Common myeloid progenitor, CD34-positive (primary cell): ENCODE data around the gene TINAGL1.
"Not testable (repeated sequence)": the region's sequence is repeated elsewhere in the genome, so short reads cannot be mapped to it uniquely, and the experiment has no call there.

Experiments used
- CTCF ChIA-PET: fragments of 350-600 bp; sonication (Branson Sonifier 250); formaldehyde crosslinking; loops from one replicate; lab custom pipeline; 2021; ENCODE audit warnings: antibody characterized with exemption; lab: Charles Lee
- POLR2A ChIA-PET: fragments of 350-600 bp; sonication (Branson Sonifier 250); formaldehyde crosslinking; loops from one replicate; lab custom pipeline; 2021; ENCODE audit warnings: antibody characterized with exemption; lab: Charles Lee
- DNase-seq, 3 donors: peaks; one replicate each; pipeline versions ENCODE4 v3.0.0 to v3.0.0-alpha.2; 2013
- H3K27ac ChIP-seq, 2 experiments: 1 replicate in 1 of 2; 2 replicates in 1 of 2; pipeline ENCODE4 v1.7.0; 2013; ENCODE audit warnings: inconsistent platforms in 2 of 2, low read length in 2 of 2, mild to moderate bottlenecking in 2 of 2, low read depth in 1 of 2, moderate library complexity in 1 of 2; ENCODE audit not compliant: severe bottlenecking in 2 of 2, insufficient read depth in 1 of 2, poor library complexity in 1 of 2
- H3K27me3 ChIP-seq, 5 experiments: replicated peaks in 2 of 5; 1 replicate in 3 of 5; 2 replicates in 2 of 5; pipeline versions ENCODE4 v1.6.1 to v1.7.0; 2013; ENCODE audit warnings: low read length in 4 of 5, mild to moderate bottlenecking in 2 of 5, moderate library complexity in 2 of 5, inconsistent platforms in 1 of 5; ENCODE audit not compliant: insufficient read depth in 5 of 5, control insufficient read depth in 4 of 5
- H3K36me3 ChIP-seq, 4 experiments: 1 replicate in 2 of 4; 2 replicates in 2 of 4; pipeline versions ENCODE4 v1.6.1 to v1.7.0; 2013; ENCODE audit warnings: low read length in 3 of 4, control low read depth in 1 of 4, mild to moderate bottlenecking in 1 of 4; ENCODE audit not compliant: control insufficient read depth in 4 of 4, insufficient read depth in 4 of 4
- H3K4me1 ChIP-seq, 4 experiments: 1 replicate in 3 of 4; 2 replicates in 1 of 4; pipeline versions ENCODE4 v1.6.1 to v1.7.1; 2013; ENCODE audit warnings: low read length in 3 of 4, mild to moderate bottlenecking in 3 of 4, control low read depth in 1 of 4, inconsistent platforms in 1 of 4, moderate library complexity in 1 of 4; ENCODE audit not compliant: control insufficient read depth in 4 of 4, insufficient read depth in 4 of 4; ENCODE audit errors: control extremely low read depth in 1 of 4
- H3K4me3 ChIP-seq, 7 experiments: 1 replicate in 4 of 7; 2 replicates in 3 of 7; pipeline versions ENCODE4 v1.5.1 to v1.7.0; 2013; ENCODE audit warnings: mild to moderate bottlenecking in 7 of 7, low read length in 6 of 7, moderate library complexity in 6 of 7, inconsistent platforms in 2 of 7, low read depth in 2 of 7, control low read depth in 1 of 7; ENCODE audit not compliant: insufficient read depth in 4 of 7, control insufficient read depth in 1 of 7; ENCODE audit errors: extremely low read depth in 1 of 7
- H3K9me3 ChIP-seq, 5 experiments: 1 replicate in 4 of 5; 2 replicates in 1 of 5; pipeline versions ENCODE4 v1.6.1 to v1.7.1; 2013; ENCODE audit warnings: low read length in 4 of 5, mild to moderate bottlenecking in 2 of 5, inconsistent platforms in 1 of 5, low read depth in 1 of 5, moderate library complexity in 1 of 5; ENCODE audit not compliant: control insufficient read depth in 4 of 5, insufficient read depth in 2 of 5; ENCODE audit errors: control extremely low read depth in 1 of 5
- WGBS: methylation state at CpG from one replicate; pipeline ENCODE4 v1.1.5; 2013; ENCODE audit not compliant: insufficient coverage; 5-methylcytosine and 5-hydroxymethylcytosine counted together

The TINAGL1 gene

GRCh38 chr1:31584869-31585735, 8.8 kb downstream of the TINAGL1 start:
- WGBS, result 93% methylated on average over 25 of the region's 27 CpGs
- POLR2A ChIA-PET, result no interaction called here
- Histone ChIP-seq H3K27me3 (peaks cover 0 to 16% (median 7%) of the 10 kb centered on the region in 5 experiments), H3K36me3 (no peaks in the 10 kb centered on the region), H3K27ac (no peak overlapping the region), H3K4me3 (no peak overlapping the region), H3K9me3 (no peaks in the 10 kb centered on the region), H3K4me1 (peaks cover 0 to 21% (median 5%) of the 10 kb centered on the region in 4 experiments)
- CTCF ChIA-PET, result interaction anchor here (0.9 to 12.3 kb wide), 4 partner anchors 7 to 205 kb away, joined by 3 to 131 read pairs (median 4); no protein-coding TSS in a partner anchor
- no peak for DNase-seq

DNA sequence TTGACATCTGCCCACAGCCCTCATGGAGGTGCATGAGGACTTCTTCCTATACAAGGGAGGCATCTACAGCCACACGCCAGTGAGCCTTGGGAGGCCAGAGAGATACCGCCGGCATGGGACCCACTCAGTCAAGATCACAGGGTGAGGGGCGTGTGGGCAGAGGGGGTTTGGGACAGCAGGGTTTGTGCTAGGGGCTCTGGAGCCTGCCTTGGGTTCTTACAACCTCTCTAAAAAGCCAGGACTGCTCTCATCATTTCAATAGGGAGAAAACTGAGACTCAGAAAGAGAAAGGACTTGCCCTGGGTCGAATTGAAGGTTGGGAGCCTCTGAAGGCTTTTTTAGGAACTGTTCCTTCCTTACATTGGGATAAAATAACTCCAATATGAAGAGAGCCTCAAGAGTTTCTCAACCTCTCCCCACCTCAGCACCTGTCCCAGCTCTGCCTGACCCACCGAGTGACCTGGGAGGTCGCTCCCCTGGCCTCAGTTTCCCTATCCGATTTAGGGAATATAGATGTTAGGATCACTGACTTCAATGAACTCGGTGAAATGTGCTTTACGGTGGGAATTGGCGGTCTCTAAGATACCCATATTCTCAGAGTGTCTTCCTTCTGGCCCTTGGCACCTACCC, 9.5 kb downstream of the TINAGL1 start:
- H3K9me3 ChIP-seq, result no peaks in the 10 kb centered on the region
- no peaks in the 10 kb centered on the region for H3K36me3 ChIP-seq
- H3K4me1 ChIP-seq, result peaks cover 0 to 21% (median 5%) of the 10 kb centered on the region in 4 experiments
- peaks cover 0 to 16% (median 7%) of the 10 kb centered on the region in 5 experiments for H3K27me3 ChIP-seq
- ChIA-PET POLR2A (no interaction called here), CTCF (interaction anchor here (1.0 to 12.3 kb wide), 3 partner anchors 8 to 205 kb away, joined by 3 to 131 read pairs (median 5); no protein-coding TSS in a partner anchor)
- H3K27ac ChIP-seq, result no peak overlapping the region
- no peak overlapping the region for H3K4me3 ChIP-seq
- WGBS, result 95% methylated on average over 9 of the region's 11 CpGs
- no peak for DNase-seq

GRCh38 chr1:31586376-31587327, 10.3 kb downstream of the TINAGL1 start:
- Histone ChIP-seq H3K27ac (no peak overlapping the region), H3K4me3 (peak overlapping the region in 1 of 7 experiments; percentile 28), H3K36me3 (no peaks in the 10 kb centered on the region), H3K27me3 (peaks cover 0 to 16% (median 7%) of the 10 kb centered on the region in 5 experiments), H3K9me3 (no peaks in the 10 kb centered on the region), H3K4me1 (peaks cover 0 to 21% (median 5%) of the 10 kb centered on the region in 4 experiments)
- DNase-seq, result no peak
- POLR2A ChIA-PET, result interaction anchor here (0.6 kb wide), 1 partner anchor 16 kb away, joined by 5 read pairs; no protein-coding TSS in a partner anchor
- WGBS, result 71% methylated on average over 38 of the region's 47 CpGs
- CTCF ChIA-PET, result interaction anchor here (1.1 to 12.3 kb wide), 5 partner anchors 9 to 49 kb away, joined by 3 to 131 read pairs (median 5); no protein-coding TSS in a partner anchor

- 84% methylated on average over 3 of the region's 5 CpGs for WGBS
- ChIA-PET POLR2A (interaction anchor here (0.6 kb wide), 1 partner anchor 16 kb away, joined by 5 read pairs; no protein-coding TSS in a partner anchor), CTCF (interaction anchor here (0.9 to 12.3 kb wide), 10 partner anchors 14 to 535 kb away, joined by 3 to 131 read pairs (median 3); no protein-coding TSS in a partner anchor)
- not testable (repeated sequence) for H3K4me3 ChIP-seq, H3K9me3 ChIP-seq, H3K36me3 ChIP-seq, H3K27ac ChIP-seq, DNase-seq
- peaks cover 0 to 16% (median 7%) of the 10 kb centered on the region in 5 experiments for H3K27me3 ChIP-seq
- peaks cover 0 to 21% (median 5%) of the 10 kb centered on the region in 4 experiments for H3K4me1 ChIP-seq
Observed at GRCh38 chr1:31587328-31587699, 11.0 kb downstream of the TINAGL1 start.

DNA sequence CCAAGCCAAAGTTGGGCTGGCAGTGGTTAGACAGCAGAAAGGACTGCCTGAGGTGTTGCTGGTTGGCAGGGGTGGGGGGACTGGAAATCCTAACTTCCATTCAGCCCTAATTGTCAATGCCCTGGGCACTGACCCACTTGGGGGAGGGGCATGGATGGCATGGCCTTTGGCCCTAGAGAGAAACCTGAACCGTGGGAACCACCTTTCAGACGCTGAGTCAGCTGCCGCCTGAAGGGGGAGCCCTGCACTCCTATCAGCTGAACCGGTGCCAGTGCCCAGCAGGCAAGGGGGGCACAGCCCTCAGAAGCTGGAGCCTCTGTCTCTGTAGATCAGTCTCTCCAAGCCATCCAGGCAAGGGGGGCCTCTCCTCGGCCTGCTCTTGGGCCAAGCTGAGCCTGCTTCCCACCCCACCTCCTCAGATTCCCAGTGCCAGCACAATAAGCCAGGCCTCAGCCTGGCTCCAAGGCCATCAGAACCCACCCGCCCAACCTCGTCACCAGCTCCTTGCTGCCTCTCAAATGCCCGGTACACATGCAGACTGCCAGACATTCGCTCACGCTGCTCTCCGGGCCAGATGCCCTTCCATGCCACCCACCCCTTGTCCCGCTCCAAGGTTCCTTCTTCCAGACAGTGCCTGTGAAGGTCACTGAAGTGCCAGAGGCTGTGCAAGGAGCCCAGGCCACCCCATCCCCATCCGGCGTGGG, 11.6 kb downstream of the TINAGL1 start:
- CTCF ChIA-PET, result interaction anchor here (0.9 to 12.3 kb wide), 11 partner anchors 13 to 535 kb away, joined by 3 to 131 read pairs (median 3); no protein-coding TSS in a partner anchor
- no peak overlapping the region for H3K27ac ChIP-seq

More for the DNA sequence above, 11.6 kb downstream of the TINAGL1 start:
- Histone ChIP-seq H3K4me3 (no peak overlapping the region), H3K9me3 (no peaks in the 10 kb centered on the region), H3K36me3 (no peaks in the 10 kb centered on the region), H3K4me1 (peaks cover 0 to 21% (median 5%) of the 10 kb centered on the region in 4 experiments), H3K27me3 (peaks cover 0 to 16% (median 7%) of the 10 kb centered on the region in 5 experiments)
- WGBS, result 66% methylated on average over 12 of the region's 14 CpGs
- DNase-seq, result peak; percentile 62 to 80 (median 79)
- POLR2A ChIA-PET, result no interaction called here
